Upper lobe of left lung (tissue), 4 donors: ENCODE data around the gene EHD2.

Experiments
- POLR2A ChIP-seq, 4 donors: fragments of 450-650 bp; IDR thresholded peaks; one replicate each; pipeline ENCODE4 v1.5.1; 2016 to 2017; ENCODE audit warnings: antibody characterized with exemption in 4 of 4, mild to moderate bottlenecking in 2 of 4
- TF ChIP-seq, protein P1 (sequence below), 6 experiments: fragments of 450-650 bp in 4 of 6; fragments of 200-600 bp in 2 of 6; sonication (generic) in 2 of 6; IDR thresholded peaks; one replicate each; pipeline ENCODE4 v1.5.1; 2016 to 2019; ENCODE audit warnings: antibody characterized with exemption in 6 of 6

DNA sequence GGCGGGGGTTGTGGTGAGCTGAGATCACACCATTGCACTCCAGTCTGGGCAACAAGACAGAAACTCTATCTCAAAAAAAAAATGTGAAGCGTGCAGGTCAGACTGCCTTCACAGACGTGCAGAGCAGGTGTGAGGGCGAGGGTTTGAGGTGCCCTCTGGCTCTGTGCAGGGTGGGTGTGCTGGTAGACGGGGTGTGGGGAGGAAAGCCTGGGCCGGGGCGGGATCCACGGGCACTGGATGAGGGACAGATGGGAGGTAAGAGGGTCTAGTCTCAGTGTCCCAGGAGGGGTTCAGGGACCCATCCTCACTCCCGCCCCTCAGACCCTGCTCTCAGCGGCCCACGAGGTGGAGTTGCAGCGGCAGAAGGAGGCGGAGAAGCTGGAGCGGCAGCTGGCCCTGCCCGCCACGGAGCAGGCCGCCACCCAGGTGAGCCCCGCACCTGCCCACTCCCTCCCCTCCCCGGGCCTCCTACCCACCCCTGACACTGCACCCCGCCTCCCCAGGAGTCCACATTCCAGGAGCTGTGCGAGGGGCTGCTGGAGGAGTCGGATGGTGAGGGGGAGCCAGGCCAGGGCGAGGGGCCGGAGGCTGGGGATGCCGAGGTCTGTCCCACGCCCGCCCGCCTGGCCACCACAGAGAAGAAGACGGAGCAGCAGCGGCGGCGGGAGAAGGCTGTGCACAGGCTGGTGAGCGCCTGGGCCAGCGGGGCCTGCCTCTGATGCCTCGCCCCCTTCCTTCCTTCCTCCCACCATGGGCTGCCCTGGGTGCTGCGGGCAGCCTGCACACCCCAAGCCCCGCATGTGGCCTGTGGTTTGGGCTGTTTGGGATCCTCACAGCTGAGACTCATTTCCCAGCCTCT is 41.2 kb downstream of the EHD2 start:
- TF ChIP-seq, protein P1, sequence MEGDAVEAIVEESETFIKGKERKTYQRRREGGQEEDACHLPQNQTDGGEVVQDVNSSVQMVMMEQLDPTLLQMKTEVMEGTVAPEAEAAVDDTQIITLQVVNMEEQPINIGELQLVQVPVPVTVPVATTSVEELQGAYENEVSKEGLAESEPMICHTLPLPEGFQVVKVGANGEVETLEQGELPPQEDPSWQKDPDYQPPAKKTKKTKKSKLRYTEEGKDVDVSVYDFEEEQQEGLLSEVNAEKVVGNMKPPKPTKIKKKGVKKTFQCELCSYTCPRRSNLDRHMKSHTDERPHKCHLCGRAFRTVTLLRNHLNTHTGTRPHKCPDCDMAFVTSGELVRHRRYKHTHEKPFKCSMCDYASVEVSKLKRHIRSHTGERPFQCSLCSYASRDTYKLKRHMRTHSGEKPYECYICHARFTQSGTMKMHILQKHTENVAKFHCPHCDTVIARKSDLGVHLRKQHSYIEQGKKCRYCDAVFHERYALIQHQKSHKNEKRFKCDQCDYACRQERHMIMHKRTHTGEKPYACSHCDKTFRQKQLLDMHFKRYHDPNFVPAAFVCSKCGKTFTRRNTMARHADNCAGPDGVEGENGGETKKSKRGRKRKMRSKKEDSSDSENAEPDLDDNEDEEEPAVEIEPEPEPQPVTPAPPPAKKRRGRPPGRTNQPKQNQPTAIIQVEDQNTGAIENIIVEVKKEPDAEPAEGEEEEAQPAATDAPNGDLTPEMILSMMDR (IDR thresholded peaks at IDR 0.05) = no peak
- no peak for TF ChIP-seq POLR2A (IDR thresholded peaks at IDR 0.05)
